ENCODE data around the gene ERCC5.

The ERCC5 gene

GRCh38 chr13:102897371-102898138 is 51.7 kb downstream of the ERCC5 start:
- no peak for DNase-seq

- DNase-seq, result no peak
Observed at GRCh38 chr13:102900193-102900608, 54.4 kb downstream of the ERCC5 start.

- DNase-seq, result no peak
Observed at GRCh38 chr13:102901056-102901455, 55.2 kb downstream of the ERCC5 start.

GRCh38 chr13:102901615-102902305 is 55.9 kb downstream of the ERCC5 start:
- DNase-seq, result no peak

- no peak for DNase-seq
Observed at GRCh38 chr13:102902789-102903347, 57.0 kb downstream of the ERCC5 start.

- DNase-seq, result no peak
Observed at GRCh38 chr13:102903659-102904407, 58.0 kb downstream of the ERCC5 start.

- DNase-seq, result no peak
Observed at GRCh38 chr13:102904408-102904862, 58.6 kb downstream of the ERCC5 start.

- DNase-seq, result no peak
Observed at GRCh38 chr13:102905905-102906771, 60.3 kb downstream of the ERCC5 start.

- no peak for DNase-seq
Observed at GRCh38 chr13:102907016-102907756, 61.4 kb downstream of the ERCC5 start.

GRCh38 chr13:102907886-102908515 is 62.2 kb downstream of the ERCC5 start:
- DNase-seq, result no peak

GRCh38 chr13:102909971-102910370 is 64.1 kb downstream of the ERCC5 start:
- DNase-seq, result no peak

- no peak for DNase-seq
Observed at GRCh38 chr13:102911336-102911735, 65.5 kb downstream of the ERCC5 start.

GRCh38 chr13:102912599-102912998 is 66.8 kb downstream of the ERCC5 start:
- no peak for DNase-seq

- no peak for DNase-seq
Observed at GRCh38 chr13:102913914-102914313, 68.1 kb downstream of the ERCC5 start.

GRCh38 chr13:102914339-102914930 is 68.6 kb downstream of the ERCC5 start:
- DNase-seq, result no peak

GRCh38 chr13:102915393-102915930 is 69.6 kb downstream of the ERCC5 start:
- no peak for DNase-seq

- no peak for DNase-seq
Observed at GRCh38 chr13:102917019-102917418, 71.2 kb downstream of the ERCC5 start.

- no peak for DNase-seq
Observed at GRCh38 chr13:102922184-102922583, 76.4 kb downstream of the ERCC5 start.
